ENCODE data around the gene PCID2. TPM values are rescaled to one million over a fixed set of nuclear protein-coding genes. Genes with fewer than 3 reads are reported as not detected.

The PCID2 gene
- total RNA-seq, 1 donor from 2014 or later: 99.6 TPM

DNA sequence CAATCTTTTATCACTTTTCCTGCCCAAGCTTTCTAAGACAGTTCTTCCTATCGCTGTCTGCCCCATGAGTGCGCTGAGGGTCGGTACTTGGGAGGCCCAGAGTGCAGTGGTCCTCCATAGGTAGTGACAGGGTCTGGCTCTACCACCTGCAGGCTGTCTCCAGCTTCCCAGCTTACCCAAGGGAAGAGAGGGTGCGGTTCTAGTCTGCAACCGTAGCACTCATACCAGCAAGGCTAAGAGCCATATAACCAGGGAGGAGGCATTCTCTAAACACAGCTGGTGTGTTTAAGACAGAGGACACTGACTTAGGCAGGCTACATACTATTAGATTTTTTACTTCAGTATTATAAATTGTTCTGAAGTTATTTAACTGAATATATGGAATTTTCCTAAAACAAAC, 41.8 kb downstream of the PCID2 start:
- Mint-ChIP-seq H3K27ac (no peak overlapping the region), H3K36me3 (peaks cover 17% of the 10 kb centered on the region), H3K4me3 (no peak overlapping the region), H3K9me3 (peaks cover 4% of the 10 kb centered on the region), H3K4me1 (peaks cover 9% of the 10 kb centered on the region), H3K27me3 (ENCODE audit: insufficient read depth, low read depth) (peaks cover 8% of the 10 kb centered on the region)
- Histone ChIP-seq H3K9ac (no peak overlapping the region), H3K27ac (no peak overlapping the region), H3F3A (ENCODE audit: low read depth) (peaks cover 13% of the 10 kb centered on the region), H3K4me1 (peaks cover 12% of the 10 kb centered on the region), H3K36me3 (no peaks in the 10 kb centered on the region), H4K20me1 (ENCODE audit: low read depth) (peaks cover 6% of the 10 kb centered on the region), H3K27me3 (peaks cover 12% of the 10 kb centered on the region), H3K4me3 (no peak overlapping the region), H3K4me2 (no peak overlapping the region), H3K9me3 (ENCODE audit: low read depth) (no peaks in the 10 kb centered on the region), H3K79me2 (ENCODE audit: low read depth) (no peaks in the 10 kb centered on the region), H2AFZ (replicated peaks) (no peak overlapping the region)
- DNase-seq (ENCODE audit: low spot score): no peak
- TF ChIP-seq CTCF (IDR thresholded peaks at IDR 0.05) (no peak), EZH2phosphoT487 (IDR thresholded peaks at IDR 0.05) (no peak), EZH2 (IDR thresholded peaks at IDR 0.05) (no peak)

- peaks cover 6% of the 10 kb centered on the region for H4K20me1 ChIP-seq (ENCODE audit: low read depth)
- TF ChIP-seq CTCF (IDR thresholded peaks at IDR 0.05) (no peak), EZH2phosphoT487 (IDR thresholded peaks at IDR 0.05) (no peak), EZH2 (IDR thresholded peaks at IDR 0.05) (no peak)
- H3K36me3 Mint-ChIP-seq: peaks cover 13% of the 10 kb centered on the region
- peaks cover 13% of the 10 kb centered on the region for H3F3A ChIP-seq (ENCODE audit: low read depth)
- peaks cover 10% of the 10 kb centered on the region for H3K4me1 Mint-ChIP-seq
- H2AFZ ChIP-seq (replicated peaks): no peak overlapping the region
- no peaks in the 10 kb centered on the region for H3K36me3 ChIP-seq
- no peaks in the 10 kb centered on the region for H3K9me3 ChIP-seq (ENCODE audit: low read depth)
- H3K4me3 Mint-ChIP-seq: no peak overlapping the region
- H3K27ac ChIP-seq: no peak overlapping the region
- H3K4me2 ChIP-seq: no peak overlapping the region
- H3K4me3 ChIP-seq: no peak overlapping the region
- H3K27me3 ChIP-seq: peaks cover 16% of the 10 kb centered on the region
- H3K4me1 ChIP-seq: peaks cover 14% of the 10 kb centered on the region
- peaks cover 4% of the 10 kb centered on the region for H3K9me3 Mint-ChIP-seq
- DNase-seq (ENCODE audit: low spot score): no peak
- no peaks in the 10 kb centered on the region for H3K79me2 ChIP-seq (ENCODE audit: low read depth)
- peaks cover 9% of the 10 kb centered on the region for H3K27me3 Mint-ChIP-seq (ENCODE audit: insufficient read depth, low read depth)
- H3K9ac ChIP-seq: no peak overlapping the region
- no peak overlapping the region for H3K27ac Mint-ChIP-seq
Observed at GRCh38 chr13:113166266-113166665, 42.2 kb downstream of the PCID2 start.

- Histone ChIP-seq H3K79me2 (ENCODE audit: low read depth) (no peaks in the 10 kb centered on the region), H3K4me2 (no peak overlapping the region), H3K9me3 (ENCODE audit: low read depth) (no peaks in the 10 kb centered on the region), H3K4me3 (no peak overlapping the region), H3K4me1 (peaks cover 12% of the 10 kb centered on the region), H3K36me3 (no peaks in the 10 kb centered on the region), H3F3A (ENCODE audit: low read depth) (peaks cover 9% of the 10 kb centered on the region), H4K20me1 (ENCODE audit: low read depth) (peaks cover under 1% of the 10 kb centered on the region), H2AFZ (replicated peaks) (no peak overlapping the region), H3K27ac (no peak overlapping the region), H3K9ac (no peak overlapping the region), H3K27me3 (peaks cover 19% of the 10 kb centered on the region)
- peaks cover 10% of the 10 kb centered on the region for H3K27me3 Mint-ChIP-seq (ENCODE audit: insufficient read depth, low read depth)
- H3K9me3 Mint-ChIP-seq: peaks cover 4% of the 10 kb centered on the region
- H3K36me3 Mint-ChIP-seq: peaks cover 11% of the 10 kb centered on the region
- DNase-seq (ENCODE audit: low spot score): no peak
- peak overlapping the region; percentile 72 for H3K27ac Mint-ChIP-seq
- H3K4me1 Mint-ChIP-seq: peaks cover 20% of the 10 kb centered on the region
- TF ChIP-seq CTCF (IDR thresholded peaks at IDR 0.05): no peak
- TF ChIP-seq EZH2 (IDR thresholded peaks at IDR 0.05): no peak
- TF ChIP-seq EZH2phosphoT487 (IDR thresholded peaks at IDR 0.05): no peak
- H3K4me3 Mint-ChIP-seq: no peak overlapping the region
Observed at GRCh38 chr13:113164492-113164891, 44.0 kb downstream of the PCID2 start.
